GM12878 (cell line): Measurements from ENCODE around the gene HMGXB3. TPM values are rescaled to one million over a fixed set of nuclear protein-coding genes. Genes with fewer than 3 reads are reported as not detected.

Source experiments
- ATAC-seq: fragments of 200-7000 bp; cut with Tn5 transposase; 3 replicates; pipeline ENCODE4 v1.9.1; 2020; ENCODE audit warnings: mild to moderate bottlenecking, moderate library complexity
- BruUV-seq: library from RNA; stranded (reverse); fragments of 400-500 nt; replicated peaks from 2 replicates; lab custom pipeline; 2021; lab: Mats Ljungman, UMichigan
- CTCF ChIA-PET: fragments of 300-600 bp; sonication (Branson Sonifier 250); formaldehyde crosslinking; extraction: SDS; loops from one replicate; lab custom pipeline; 2021; ENCODE audit warnings: inconsistent platforms; lab: Yijun Ruan, JAX
- POLR2A ChIA-PET: fragments of 350-600 bp; formaldehyde crosslinking; extraction: SDS; loops from one replicate; lab custom pipeline; 2021; ENCODE audit warnings: inconsistent platforms; lab: Charles Lee
- RAD21 ChIA-PET: fragments of 300-600 bp; sonication (Branson Sonifier 250); formaldehyde crosslinking; loops from one replicate; lab custom pipeline; 2023; ENCODE audit warnings: antibody characterized with exemption; ENCODE audit not compliant: unreplicated experiment; lab: Charles Lee
- SMC1A ChIA-PET: fragments of 300-600 bp; sonication (Branson Sonifier 250); formaldehyde crosslinking; loops from one replicate; lab custom pipeline; 2023; ENCODE audit not compliant: unreplicated experiment, uncharacterized antibody; lab: Charles Lee
- DNase-seq: peaks from one replicate; pipeline ENCODE4 v3.0.0-alpha.2; 2011; ENCODE audit warnings: low read depth, low spot score
- FAIRE-seq: peaks from 3 replicates; lab custom pipeline; 2011; peaks lifted over from hg19 to GRCh38; lab: Jason Lieb, UNC
- H2AFZ ChIP-seq: 2 replicates; pipeline ENCODE4 v1.6.0; 2011; ENCODE audit warnings: low read depth, low read length, control low read depth; ENCODE audit not compliant: control insufficient read depth
- H3K27ac ChIP-seq: 2 replicates; pipeline ENCODE4 v1.5.1; 2011; ENCODE audit warnings: control low read depth; ENCODE audit not compliant: control insufficient read depth, insufficient read depth
- H3K27me3 ChIP-seq, 2 experiments: replicated peaks in 1 of 2; 2 replicates each; pipeline versions ENCODE4 v1.6.0 to v1.6.1; 2011; ENCODE audit warnings: low read length in 1 of 2; ENCODE audit not compliant: control insufficient read depth in 2 of 2, insufficient read depth in 2 of 2
- H3K36me3 ChIP-seq, 2 experiments: 2 replicates each; pipeline ENCODE4 v1.5.1; 2011; ENCODE audit warnings: low read length in 1 of 2; ENCODE audit not compliant: control insufficient read depth in 2 of 2, insufficient read depth in 2 of 2
- H3K4me1 ChIP-seq: 2 replicates; pipeline ENCODE4 v1.6.1; 2011; ENCODE audit warnings: mild to moderate bottlenecking, low read length, moderate library complexity, mixed read lengths; ENCODE audit not compliant: control insufficient read depth, insufficient read depth
- H3K4me2 ChIP-seq: 2 replicates; pipeline ENCODE4 v1.6.0; 2011; ENCODE audit warnings: control low read depth; ENCODE audit not compliant: control insufficient read depth, insufficient read depth
- H3K4me3 ChIP-seq: fragments of 200-600 bp; sonication (generic); 2 replicates; pipeline ENCODE4 v1.5.1; 2016
- H3K79me2 ChIP-seq: 2 replicates; pipeline ENCODE4 v1.6.0; 2011; ENCODE audit warnings: low read length; ENCODE audit not compliant: control insufficient read depth, insufficient read depth
- H3K9ac ChIP-seq: 2 replicates; pipeline ENCODE4 v1.8.0; 2011; ENCODE audit warnings: low read length, control low read depth, mixed read lengths; ENCODE audit not compliant: control insufficient read depth, insufficient read depth
- H3K9me3 ChIP-seq: replicated peaks from 3 replicates; pipeline ENCODE4 v1.5.1; 2011; ENCODE audit warnings: mild to moderate bottlenecking, low read length; ENCODE audit not compliant: control insufficient read depth, insufficient read depth
- H4K20me1 ChIP-seq: 2 replicates; pipeline ENCODE4 v1.6.0; 2011; ENCODE audit not compliant: control insufficient read depth, insufficient read depth
- BHLHE40 ChIP-seq, 2 experiments: fragments of 450-650 bp in 1 of 2; IDR thresholded peaks; 2 replicates each; pipeline ENCODE4 v1.6.1; 2011 to 2017; ENCODE audit warnings: low read depth in 2 of 2, borderline replicate concordance in 1 of 2, improper control_type of control experiment in 1 of 2, low read length in 1 of 2, mild to moderate bottlenecking in 1 of 2
- BMI1 ChIP-seq: fragments of 450-650 bp; IDR thresholded peaks from 2 replicates; pipeline ENCODE4 v1.6.1; 2016; ENCODE audit warnings: mild to moderate bottlenecking, moderate library complexity, borderline replicate concordance
- HDAC6 ChIP-seq: fragments of 200-600 bp; sonication (generic); IDR thresholded peaks from one replicate; pipeline ENCODE4 v1.8.0; 2017; ENCODE audit warnings: antibody characterized with exemption; ENCODE audit not compliant: unreplicated experiment
- JUNB ChIP-seq: IDR thresholded peaks from 2 replicates; pipeline ENCODE4 v1.6.1; 2016; ENCODE audit warnings: antibody characterized with exemption, mild to moderate bottlenecking
- JUND ChIP-seq: IDR thresholded peaks from 2 replicates; pipeline ENCODE4 v1.6.1; 2012; ENCODE audit warnings: low read depth, mild to moderate bottlenecking, low read length, improper control_type of control experiment, moderate library complexity
- KLF5 ChIP-seq: fragments of 450-650 bp; IDR thresholded peaks from 2 replicates; pipeline ENCODE4 v1.6.1; 2014; ENCODE audit warnings: mild to moderate bottlenecking; ENCODE audit not compliant: partially characterized antibody
- MAX ChIP-seq: IDR thresholded peaks from 2 replicates; pipeline ENCODE4 v1.6.1; 2012; ENCODE audit warnings: low read depth, low read length, improper control_type of control experiment
- MEF2A ChIP-seq: IDR thresholded peaks from 2 replicates; pipeline ENCODE4 v1.6.1; 2011; ENCODE audit warnings: low read depth, mild to moderate bottlenecking, low read length, moderate library complexity; ENCODE audit not compliant: insufficient read depth
- PAX5 ChIP-seq: IDR thresholded peaks from 2 replicates; pipeline ENCODE4 v1.6.1; 2011; ENCODE audit warnings: low read depth, low read length, borderline replicate concordance
- POLR2A ChIP-seq: IDR thresholded peaks from 2 replicates; pipeline ENCODE4 v1.6.1; 2011; ENCODE audit warnings: low read depth, mild to moderate bottlenecking, low read length
- POLR2AphosphoS2 ChIP-seq: IDR thresholded peaks from 2 replicates; pipeline ENCODE4 v1.6.1; 2011; ENCODE audit warnings: low read depth, mild to moderate bottlenecking, low read length, improper control_type of control experiment, moderate library complexity
- RUNX3 ChIP-seq: IDR thresholded peaks from 2 replicates; pipeline ENCODE4 v1.6.1; 2012; ENCODE audit warnings: low read length, inconsistent platforms
- SMAD5 ChIP-seq: IDR thresholded peaks from 2 replicates; pipeline ENCODE4 v1.6.1; 2016; ENCODE audit warnings: antibody characterized with exemption, low read depth
- STAT1 ChIP-seq: fragments of 450-650 bp; conservative IDR thresholded peaks from 2 replicates; pipeline ENCODE4 v1.6.1; 2014; ENCODE audit warnings: antibody characterized with exemption, mild to moderate bottlenecking
- SUZ12 ChIP-seq: fragments of 200-600 bp; sonication (generic); IDR thresholded peaks from one replicate; pipeline ENCODE4 v1.6.1; 2018; ENCODE audit warnings: antibody characterized with exemption, mild to moderate bottlenecking; ENCODE audit not compliant: unreplicated experiment
- ZNF207 ChIP-seq: fragments of 450-650 bp; IDR thresholded peaks from 2 replicates; pipeline ENCODE4 v1.6.1; 2014; ENCODE audit warnings: antibody characterized with exemption, mild to moderate bottlenecking, borderline replicate concordance
- ZNF24 ChIP-seq: fragments of 450-650 bp; IDR thresholded peaks from 2 replicates; pipeline ENCODE4 v1.6.1; 2017; ENCODE audit warnings: antibody characterized with exemption, mild to moderate bottlenecking
- WGBS: methylation state at CpG from one replicate; pipeline ENCODE4 v1.1.6; 2016; ENCODE audit warnings: low lambda C conversion rate; ENCODE audit not compliant: insufficient replicate concordance, insufficient coverage; ENCODE audit errors: missing lambda C conversion rate; 5-methylcytosine and 5-hydroxymethylcytosine counted together
- in situ Hi-C: fragments of 300-500 bp; cut with MboI; formaldehyde crosslinking; loops from 9 replicates; pipeline ENCODE4 v1.14.3; 2018; ENCODE audit warnings: mixed read lengths
- intact Hi-C: fragments of 100-400 bp; cut with micrococcal nuclease; formaldehyde crosslinking; loops from one replicate; pipeline ENCODE4 v1.14.2; 2022; ENCODE audit not compliant: unreplicated experiment
- polyA plus RNA-seq, 11 experiments: library from polyadenylated mRNA; depleted of rRNA in 4 of 11; unstranded in 6 of 11; stranded (reverse) in 5 of 11; fragments of >200 nt; fragmentation: Nextera tagmentation in 4 of 11; fragmentation: Illumina TruSeq in 1 of 11; extraction: Ambion mirVana in 4 of 11; extraction: Trizol in 1 of 11; gene quantifications; 1 replicate in 1 of 11; 2 replicates in 10 of 11; pipeline versions ENCODE4 v1.2.1 to v1.2.3, GENCODE V29; 2011 to 2016; ENCODE audit warnings: inconsistent platforms in 2 of 11, missing spikeins in 2 of 11, low read depth in 1 of 11
- total RNA-seq, 4 experiments: library from RNA; depleted of rRNA in 3 of 4; stranded (reverse); fragments of >200 nt in 3 of 4; fragmentation: Illumina TruSeq in 1 of 4; extraction: Trizol in 1 of 4; gene quantifications; 2 replicates each; pipeline versions ENCODE4 v1.2.1 to v1.2.3, GENCODE V29; 2013 to 2021
- TF ChIP-seq, protein P1 (sequence below): IDR thresholded peaks from 2 replicates; pipeline ENCODE4 v1.6.1; 2012; ENCODE audit warnings: improper control_type of control experiment, low read depth, low read length; ENCODE audit not compliant: insufficient replicate concordance
- TF ChIP-seq, protein P2 (sequence below): IDR thresholded peaks from 2 replicates; pipeline ENCODE4 v1.6.1; 2011; ENCODE audit warnings: mild to moderate bottlenecking, low read depth, low read length, moderate library complexity; ENCODE audit not compliant: insufficient replicate concordance

The HMGXB3 gene
- total and polyA plus RNA-seq, 10 of the 15 experiments (the other 5 are each of a cell fraction or from before 2014, with no cell fraction given), result 1.00 to 42.2 (median 28.1) TPM

DNA sequence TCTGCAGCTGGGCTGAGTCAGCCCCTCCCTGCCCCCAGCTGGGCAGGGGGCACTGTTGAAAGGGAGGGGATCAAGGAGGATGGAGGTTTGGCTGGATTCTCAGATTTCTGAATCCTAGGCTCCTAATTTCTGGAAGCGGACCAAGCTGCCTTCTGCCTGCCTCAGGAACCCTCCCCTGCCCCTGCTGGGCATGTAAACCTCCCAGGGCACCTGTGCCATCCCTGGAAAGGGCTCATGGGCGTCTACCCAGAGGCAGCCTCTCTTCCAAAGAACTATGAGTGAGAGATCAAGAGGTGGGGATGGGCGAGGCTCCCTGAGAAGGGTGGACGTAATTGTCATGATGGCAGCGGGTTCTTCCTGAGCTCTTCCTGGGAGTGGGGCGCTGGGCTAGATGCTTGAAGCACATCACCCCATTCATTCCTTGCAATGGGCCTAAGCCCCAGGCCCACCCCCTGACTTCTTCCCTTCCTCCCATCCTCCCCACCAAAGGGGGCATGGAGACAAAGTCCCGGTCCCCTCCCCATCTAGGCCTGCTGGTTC lies 64.2 kb downstream of the HMGXB3 start:
- ChIA-PET CTCF (interaction anchor here (0.9 to 3.0 kb wide), 2 partner anchors 10 to 154 kb away, joined by 4 to 12 read pairs; no protein-coding TSS in a partner anchor), SMC1A (interaction anchor here (1.4 to 1.6 kb wide), 2 partner anchors 25 to 30 kb away, joined by 3 to 4 read pairs; no protein-coding TSS in a partner anchor), RAD21 (no interaction called here), POLR2A (no interaction called here)
- no peak for FAIRE-seq
- DNase-seq, result no peak
- H3K27ac ChIP-seq, result no peak overlapping the region
- no peaks in the 10 kb centered on the region for H3K79me2 ChIP-seq
- no peak overlapping the region for H3K4me3 ChIP-seq
- no peaks in the 10 kb centered on the region for H3K9me3 ChIP-seq
- H4K20me1 ChIP-seq, result no peaks in the 10 kb centered on the region
- no peak overlapping the region for H2AFZ ChIP-seq
- 52% methylated on average over 7 of the region's 7 CpGs for WGBS
- TF ChIP-seq POLR2A, result no peak
- TF ChIP-seq MAX, result no peak
- TF ChIP-seq JUND, result no peak
- TF ChIP-seq SUZ12, result no peak
- no peak for TF ChIP-seq SMAD5
- no peak for TF ChIP-seq STAT1
- TF ChIP-seq, protein P1, sequence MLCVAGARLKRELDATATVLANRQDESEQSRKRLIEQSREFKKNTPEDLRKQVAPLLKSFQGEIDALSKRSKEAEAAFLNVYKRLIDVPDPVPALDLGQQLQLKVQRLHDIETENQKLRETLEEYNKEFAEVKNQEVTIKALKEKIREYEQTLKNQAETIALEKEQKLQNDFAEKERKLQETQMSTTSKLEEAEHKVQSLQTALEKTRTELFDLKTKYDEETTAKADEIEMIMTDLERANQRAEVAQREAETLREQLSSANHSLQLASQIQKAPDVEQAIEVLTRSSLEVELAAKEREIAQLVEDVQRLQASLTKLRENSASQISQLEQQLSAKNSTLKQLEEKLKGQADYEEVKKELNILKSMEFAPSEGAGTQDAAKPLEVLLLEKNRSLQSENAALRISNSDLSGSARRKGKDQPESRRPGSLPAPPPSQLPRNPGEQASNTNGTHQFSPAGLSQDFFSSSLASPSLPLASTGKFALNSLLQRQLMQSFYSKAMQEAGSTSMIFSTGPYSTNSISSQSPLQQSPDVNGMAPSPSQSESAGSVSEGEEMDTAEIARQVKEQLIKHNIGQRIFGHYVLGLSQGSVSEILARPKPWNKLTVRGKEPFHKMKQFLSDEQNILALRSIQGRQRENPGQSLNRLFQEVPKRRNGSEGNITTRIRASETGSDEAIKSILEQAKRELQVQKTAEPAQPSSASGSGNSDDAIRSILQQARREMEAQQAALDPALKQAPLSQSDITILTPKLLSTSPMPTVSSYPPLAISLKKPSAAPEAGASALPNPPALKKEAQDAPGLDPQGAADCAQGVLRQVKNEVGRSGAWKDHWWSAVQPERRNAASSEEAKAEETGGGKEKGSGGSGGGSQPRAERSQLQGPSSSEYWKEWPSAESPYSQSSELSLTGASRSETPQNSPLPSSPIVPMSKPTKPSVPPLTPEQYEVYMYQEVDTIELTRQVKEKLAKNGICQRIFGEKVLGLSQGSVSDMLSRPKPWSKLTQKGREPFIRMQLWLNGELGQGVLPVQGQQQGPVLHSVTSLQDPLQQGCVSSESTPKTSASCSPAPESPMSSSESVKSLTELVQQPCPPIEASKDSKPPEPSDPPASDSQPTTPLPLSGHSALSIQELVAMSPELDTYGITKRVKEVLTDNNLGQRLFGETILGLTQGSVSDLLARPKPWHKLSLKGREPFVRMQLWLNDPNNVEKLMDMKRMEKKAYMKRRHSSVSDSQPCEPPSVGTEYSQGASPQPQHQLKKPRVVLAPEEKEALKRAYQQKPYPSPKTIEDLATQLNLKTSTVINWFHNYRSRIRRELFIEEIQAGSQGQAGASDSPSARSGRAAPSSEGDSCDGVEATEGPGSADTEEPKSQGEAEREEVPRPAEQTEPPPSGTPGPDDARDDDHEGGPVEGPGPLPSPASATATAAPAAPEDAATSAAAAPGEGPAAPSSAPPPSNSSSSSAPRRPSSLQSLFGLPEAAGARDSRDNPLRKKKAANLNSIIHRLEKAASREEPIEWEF, result no peak
- no peak for TF ChIP-seq BMI1
- no peak for TF ChIP-seq PAX5
- no peak for TF ChIP-seq MEF2A
- no peak for TF ChIP-seq ZNF24
- TF ChIP-seq BHLHE40 (IDR thresholded peaks at IDR 0.05; ENCODE audit: borderline replicate concordance in 1 of 2, low read depth in 2 of 2, low read length in 1 of 2), result no peak
- TF ChIP-seq KLF5, result no peak
- TF ChIP-seq, protein P2, sequence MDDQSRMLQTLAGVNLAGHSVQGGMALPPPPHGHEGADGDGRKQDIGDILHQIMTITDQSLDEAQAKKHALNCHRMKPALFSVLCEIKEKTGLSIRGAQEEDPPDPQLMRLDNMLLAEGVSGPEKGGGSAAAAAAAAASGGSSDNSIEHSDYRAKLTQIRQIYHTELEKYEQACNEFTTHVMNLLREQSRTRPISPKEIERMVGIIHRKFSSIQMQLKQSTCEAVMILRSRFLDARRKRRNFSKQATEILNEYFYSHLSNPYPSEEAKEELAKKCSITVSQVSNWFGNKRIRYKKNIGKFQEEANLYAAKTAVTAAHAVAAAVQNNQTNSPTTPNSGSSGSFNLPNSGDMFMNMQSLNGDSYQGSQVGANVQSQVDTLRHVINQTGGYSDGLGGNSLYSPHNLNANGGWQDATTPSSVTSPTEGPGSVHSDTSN, result no peak
- no peak for TF ChIP-seq POLR2AphosphoS2
- TF ChIP-seq HDAC6, result no peak
- TF ChIP-seq RUNX3, result no peak
- TF ChIP-seq JUNB, result no peak
- TF ChIP-seq ZNF207, result no peak
- intact Hi-C loops, result no loop called here
- no TSS peak for BruUV-seq
- ATAC-seq, result no peak
- in situ Hi-C loops, result no loop called here
- no peaks in the 10 kb centered on the region for H3K4me1 ChIP-seq
- H3K27me3 ChIP-seq, result no peaks in the 10 kb centered on the region; a peak in 1 of 4 replicates
- no peak overlapping the region for H3K4me2 ChIP-seq
- H3K9ac ChIP-seq, result no peak overlapping the region
- no peaks in the 10 kb centered on the region for H3K36me3 ChIP-seq
